ENCODE results near the gene NPIPA1. TPM values are rescaled to one million over a fixed set of nuclear protein-coding genes. Genes with fewer than 3 reads are reported as not detected.

The NPIPA1 gene
- total RNA-seq, 1 donor from 2014 or later: 90.9 TPM

DNA sequence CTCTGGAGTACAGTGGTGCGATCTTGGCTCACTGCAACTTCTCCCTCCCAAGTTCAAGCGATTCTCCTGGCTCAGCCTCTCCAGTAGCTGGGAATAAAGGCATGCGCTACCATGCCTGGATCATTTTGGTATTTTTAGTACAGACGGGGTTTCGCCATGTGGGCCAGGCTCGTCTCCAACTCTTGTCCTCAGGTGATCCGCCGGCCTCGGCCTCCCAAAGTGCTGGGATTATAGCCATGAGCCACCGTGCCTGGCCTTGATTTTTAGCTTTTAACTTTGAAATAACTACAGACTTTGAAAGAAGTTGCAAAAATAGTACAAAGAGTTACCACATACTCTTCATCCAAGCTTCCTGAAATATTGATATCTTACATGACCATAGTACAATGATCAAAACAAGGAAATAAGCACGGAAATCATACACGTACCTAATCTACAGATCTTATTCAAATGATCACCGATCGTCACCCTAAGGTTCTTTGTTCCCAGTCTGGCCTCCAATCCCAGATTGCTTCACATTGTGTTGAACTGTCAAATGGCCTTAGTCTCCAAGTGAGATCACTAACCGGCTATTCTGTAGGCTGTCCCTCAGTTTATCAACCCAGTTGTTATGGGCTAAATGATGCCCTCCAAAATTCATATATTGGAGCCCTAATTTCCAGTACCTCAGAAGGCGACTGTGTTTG, 18.4 kb downstream of the NPIPA1 start:
- TF ChIP-seq, protein P1, sequence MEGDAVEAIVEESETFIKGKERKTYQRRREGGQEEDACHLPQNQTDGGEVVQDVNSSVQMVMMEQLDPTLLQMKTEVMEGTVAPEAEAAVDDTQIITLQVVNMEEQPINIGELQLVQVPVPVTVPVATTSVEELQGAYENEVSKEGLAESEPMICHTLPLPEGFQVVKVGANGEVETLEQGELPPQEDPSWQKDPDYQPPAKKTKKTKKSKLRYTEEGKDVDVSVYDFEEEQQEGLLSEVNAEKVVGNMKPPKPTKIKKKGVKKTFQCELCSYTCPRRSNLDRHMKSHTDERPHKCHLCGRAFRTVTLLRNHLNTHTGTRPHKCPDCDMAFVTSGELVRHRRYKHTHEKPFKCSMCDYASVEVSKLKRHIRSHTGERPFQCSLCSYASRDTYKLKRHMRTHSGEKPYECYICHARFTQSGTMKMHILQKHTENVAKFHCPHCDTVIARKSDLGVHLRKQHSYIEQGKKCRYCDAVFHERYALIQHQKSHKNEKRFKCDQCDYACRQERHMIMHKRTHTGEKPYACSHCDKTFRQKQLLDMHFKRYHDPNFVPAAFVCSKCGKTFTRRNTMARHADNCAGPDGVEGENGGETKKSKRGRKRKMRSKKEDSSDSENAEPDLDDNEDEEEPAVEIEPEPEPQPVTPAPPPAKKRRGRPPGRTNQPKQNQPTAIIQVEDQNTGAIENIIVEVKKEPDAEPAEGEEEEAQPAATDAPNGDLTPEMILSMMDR (IDR thresholded peaks at IDR 0.05): no peak
- Histone ChIP-seq H3K27ac (no peak overlapping the region), H3K36me3 (no peaks in the 10 kb centered on the region), H3K4me1 (no peaks in the 10 kb centered on the region), H3K4me3 (no peak overlapping the region), H3K9me3 (no peaks in the 10 kb centered on the region), H3K27me3 (ENCODE audit: low read depth) (no peaks in the 10 kb centered on the region)
- DNase-seq (no peak), ATAC-seq (no peak)
- intact Hi-C loops (cut with DNase I): no loop called here

DNA sequence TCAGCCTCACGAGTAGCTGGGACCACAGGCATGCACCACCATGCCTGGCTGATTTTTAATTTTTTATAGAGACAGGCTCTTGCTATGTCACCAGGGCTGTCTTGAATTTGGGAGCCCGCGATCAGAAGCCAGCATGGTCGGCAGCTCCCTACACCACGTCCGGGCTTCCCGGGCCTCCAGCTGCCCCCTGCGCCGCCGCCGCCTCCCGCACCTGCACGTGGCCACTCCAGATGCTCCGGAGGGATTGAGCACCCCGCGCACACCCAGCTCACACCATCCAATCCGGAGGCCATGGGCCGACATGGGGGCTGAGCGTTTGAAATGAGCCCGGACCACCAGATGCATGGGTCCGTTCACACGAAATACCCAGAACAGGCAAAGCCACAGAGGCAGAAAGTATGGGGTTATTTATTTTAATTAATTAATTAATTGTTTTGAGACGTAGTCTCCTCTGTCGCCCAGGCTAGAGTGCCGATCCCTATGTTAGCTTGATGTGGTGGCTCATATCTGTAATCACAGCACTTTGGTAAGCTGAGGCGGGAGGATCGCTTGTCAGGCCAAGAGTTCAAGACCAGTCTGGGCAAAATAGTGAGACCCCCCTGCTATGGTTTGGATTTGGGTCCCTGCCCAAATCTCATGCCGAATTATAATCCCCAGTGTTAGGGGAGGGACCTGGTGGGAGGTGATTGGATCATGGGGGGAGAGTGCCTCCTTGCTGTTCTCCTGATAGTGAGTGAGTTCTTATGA, 20.5 kb downstream of the NPIPA1 start:
- no peak overlapping the region for H3K4me3 ChIP-seq
- no peaks in the 10 kb centered on the region for H3K4me1 ChIP-seq

DNA sequence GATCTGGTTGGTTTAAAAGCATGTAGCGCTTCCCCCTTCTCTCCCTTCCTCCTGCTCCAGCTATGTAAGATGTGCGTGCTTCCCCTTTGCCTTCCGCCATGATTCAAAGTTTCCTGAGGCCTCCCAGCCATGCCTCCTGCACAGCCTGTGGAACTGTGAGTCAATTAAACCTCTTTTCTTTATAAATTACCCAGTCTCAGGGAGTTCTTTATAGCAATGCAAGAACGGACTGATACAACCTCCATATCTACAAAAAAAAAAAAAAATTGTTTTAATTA, 21.0 kb downstream of the NPIPA1 start:
- no peak overlapping the region for H3K27ac ChIP-seq
- no peaks in the 10 kb centered on the region for H3K4me1 ChIP-seq
- DNase-seq (no peak), ATAC-seq (no peak)
- no peak overlapping the region for H3K4me3 ChIP-seq
- H3K9me3 ChIP-seq: no peaks in the 10 kb centered on the region
- no peaks in the 10 kb centered on the region for H3K27me3 ChIP-seq (ENCODE audit: low read depth)
- no peaks in the 10 kb centered on the region for H3K36me3 ChIP-seq
- TF ChIP-seq, protein P1 (IDR thresholded peaks at IDR 0.05): no peak
- intact Hi-C loops (cut with DNase I): no loop called here

More for the DNA sequence above, 20.5 kb downstream of the NPIPA1 start:
- ATAC-seq (peak in 1 of 2 donors; percentile 21), DNase-seq (no peak)
- TF ChIP-seq, protein P1 (IDR thresholded peaks at IDR 0.05): no peak
- Histone ChIP-seq H3K27ac (no peak overlapping the region), H3K27me3 (ENCODE audit: low read depth) (no peaks in the 10 kb centered on the region), H3K36me3 (no peaks in the 10 kb centered on the region), H3K9me3 (no peaks in the 10 kb centered on the region)
- intact Hi-C loops (cut with DNase I): no loop called here

DNA sequence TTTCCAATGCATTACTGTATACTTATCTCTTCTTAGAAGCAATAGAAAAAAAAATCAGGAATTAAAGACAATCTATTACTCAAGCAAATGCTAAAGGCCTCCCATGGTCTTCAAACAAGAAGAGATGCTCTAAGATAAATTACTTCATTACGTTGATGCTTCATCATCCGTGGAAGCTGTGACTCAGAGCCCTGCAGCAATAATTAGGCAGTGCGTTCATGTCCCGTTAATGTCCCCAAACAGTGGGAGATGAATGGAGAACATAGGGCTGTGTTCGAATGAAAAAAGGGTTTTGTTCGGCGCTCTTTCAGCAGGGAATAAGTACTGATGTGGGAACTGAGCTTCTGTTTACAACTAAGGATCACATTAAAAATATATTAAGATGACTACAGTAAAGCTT, 21.7 kb downstream of the NPIPA1 start:
- Histone ChIP-seq H3K27me3 (ENCODE audit: low read depth) (no peaks in the 10 kb centered on the region), H3K4me3 (no peak overlapping the region), H3K4me1 (no peaks in the 10 kb centered on the region), H3K36me3 (no peaks in the 10 kb centered on the region), H3K9me3 (no peaks in the 10 kb centered on the region), H3K27ac (no peak overlapping the region)
- ATAC-seq: no peak
- DNase-seq: no peak
- TF ChIP-seq, protein P1 (IDR thresholded peaks at IDR 0.05): no peak
- intact Hi-C loops (cut with DNase I): no loop called here

DNA sequence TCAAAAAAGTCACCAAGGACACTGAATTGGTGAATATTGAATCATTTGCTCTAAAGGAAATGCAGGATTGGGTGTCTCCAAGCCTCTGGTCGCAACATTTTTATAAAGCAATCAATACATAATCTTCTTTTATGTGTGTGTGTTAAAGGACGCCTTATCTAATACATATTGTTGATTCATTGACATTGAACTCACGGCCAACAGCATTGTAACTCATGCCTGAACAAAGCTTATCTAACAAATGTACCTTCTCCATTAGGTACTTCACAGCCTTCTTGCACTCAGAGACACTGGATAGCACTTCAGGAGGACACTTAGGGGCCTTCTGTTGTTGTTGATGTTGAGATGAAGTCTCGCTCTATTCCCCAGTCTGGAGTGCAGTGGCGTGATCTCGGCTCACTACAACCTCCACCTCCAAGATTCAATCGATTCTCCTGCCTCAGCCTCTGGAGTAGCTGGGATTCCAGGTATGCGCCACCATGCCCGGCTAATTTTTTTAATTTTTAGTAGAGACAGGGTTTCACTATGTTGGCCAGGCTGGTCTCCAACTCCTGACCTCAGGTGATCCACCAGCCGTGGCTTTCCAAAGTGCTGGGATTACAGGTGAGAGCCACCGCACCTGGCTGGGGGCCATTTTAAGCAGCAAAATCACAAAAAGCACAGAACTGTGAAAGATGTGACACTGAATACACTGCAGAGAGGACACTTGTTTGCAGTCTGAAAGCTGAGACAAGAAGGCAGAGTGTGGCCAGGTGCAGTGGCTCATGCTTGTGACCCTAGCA, 24.4 kb downstream of the NPIPA1 start:
- TF ChIP-seq, protein P1 (IDR thresholded peaks at IDR 0.05): no peak
- intact Hi-C loops (cut with DNase I): no loop called here
- Histone ChIP-seq H3K27me3 (ENCODE audit: low read depth) (no peaks in the 10 kb centered on the region), H3K36me3 (no peaks in the 10 kb centered on the region), H3K27ac (no peak overlapping the region), H3K4me1 (no peaks in the 10 kb centered on the region), H3K4me3 (no peak overlapping the region), H3K9me3 (no peaks in the 10 kb centered on the region)
- ATAC-seq (no peak), DNase-seq (no peak)

Measured in lower lobe of right lung (tissue), 2 donors.